ENCODE results near the gene SPATA2L.
A peak's percentile ranks its signal among the peaks of the same experiment; 100 is the strongest.
"Not testable (repeated sequence)": the region's sequence is repeated elsewhere in the genome, so short reads cannot be mapped to it uniquely, and the experiment has no call there.

SPATA2L gene

DNA sequence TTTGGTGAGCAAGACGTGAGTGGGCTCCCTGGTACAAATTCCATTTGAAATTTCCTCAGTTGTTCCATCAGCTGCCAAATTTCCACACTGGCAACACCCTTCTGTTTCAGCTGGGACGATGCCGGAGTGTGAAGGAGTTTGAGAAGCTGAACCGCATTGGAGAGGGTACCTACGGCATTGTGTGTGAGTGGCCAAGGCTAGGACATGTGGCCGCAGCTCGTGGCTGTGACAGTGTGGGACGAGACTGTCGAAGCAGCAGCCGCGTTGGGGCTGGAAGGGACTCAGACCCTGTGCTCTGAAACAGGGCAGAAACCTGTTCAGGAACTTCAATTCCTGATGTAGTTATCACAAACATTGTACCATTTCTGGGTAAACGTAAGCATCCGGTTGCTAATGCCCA, 12.4 kb downstream of the SPATA2L start:
- DNase-seq = no peak

DNA sequence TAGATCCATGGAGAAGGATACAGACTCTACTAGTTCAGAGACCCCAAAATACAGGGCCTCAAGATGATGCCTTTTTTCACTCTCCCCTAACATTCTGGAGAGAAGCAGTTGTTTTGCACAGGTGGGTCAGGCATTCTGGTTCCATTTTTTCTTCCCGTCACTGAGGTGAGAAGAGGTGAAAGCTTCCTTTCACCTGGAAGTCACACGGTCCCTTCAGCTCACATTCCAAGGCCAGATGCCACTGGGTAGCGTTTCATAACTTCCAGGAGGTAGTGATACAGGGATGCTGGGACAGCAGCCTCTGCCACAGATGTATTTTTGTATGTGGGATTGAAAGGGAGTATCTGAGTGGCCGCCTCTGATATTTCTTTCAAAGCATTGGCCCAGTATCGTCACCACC, 13.1 kb downstream of the SPATA2L start:
- DNase-seq = no peak

DNA sequence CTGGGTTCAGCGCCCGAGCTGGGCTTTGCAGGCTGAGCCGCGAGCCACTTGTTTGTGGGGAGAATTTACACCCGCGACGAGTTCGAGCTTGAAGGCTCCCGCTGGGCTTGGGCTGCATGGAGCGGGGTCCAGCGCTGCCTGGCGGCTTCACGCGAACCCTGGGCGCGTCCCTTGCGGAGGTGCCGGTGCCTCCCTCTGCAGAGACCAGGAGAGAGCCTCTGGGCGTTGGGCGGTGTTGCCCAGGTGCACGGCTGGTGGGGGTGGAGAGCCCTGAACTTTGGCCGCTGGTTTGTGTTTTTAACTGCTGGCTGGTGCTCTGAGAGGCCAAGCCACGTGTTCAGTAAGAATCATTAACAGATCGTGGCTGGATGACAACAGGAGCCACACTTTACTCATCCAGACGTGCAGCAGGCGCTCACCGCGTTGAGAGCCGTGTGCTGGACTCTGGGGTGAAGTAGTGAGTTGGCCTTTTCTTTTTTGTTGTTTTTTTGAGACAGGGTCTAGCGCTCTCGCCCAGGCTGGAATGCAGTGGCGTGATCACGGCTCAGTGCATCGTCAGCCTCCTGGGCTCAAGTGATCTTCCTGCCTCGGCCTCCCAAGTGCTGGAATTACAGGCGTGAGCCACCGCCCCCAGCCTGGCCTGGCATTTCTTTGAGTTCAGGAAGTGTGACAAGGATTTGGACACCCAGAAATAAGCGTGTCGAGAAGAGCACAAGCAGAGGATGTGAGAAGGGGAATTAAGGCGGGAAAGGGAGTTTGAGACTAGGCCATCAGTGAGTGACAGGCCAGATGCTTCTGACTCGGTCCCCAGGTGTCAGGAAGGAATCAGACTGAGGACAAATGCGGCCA, 14.2 kb downstream of the SPATA2L start:
- DNase-seq = no peak

DNA sequence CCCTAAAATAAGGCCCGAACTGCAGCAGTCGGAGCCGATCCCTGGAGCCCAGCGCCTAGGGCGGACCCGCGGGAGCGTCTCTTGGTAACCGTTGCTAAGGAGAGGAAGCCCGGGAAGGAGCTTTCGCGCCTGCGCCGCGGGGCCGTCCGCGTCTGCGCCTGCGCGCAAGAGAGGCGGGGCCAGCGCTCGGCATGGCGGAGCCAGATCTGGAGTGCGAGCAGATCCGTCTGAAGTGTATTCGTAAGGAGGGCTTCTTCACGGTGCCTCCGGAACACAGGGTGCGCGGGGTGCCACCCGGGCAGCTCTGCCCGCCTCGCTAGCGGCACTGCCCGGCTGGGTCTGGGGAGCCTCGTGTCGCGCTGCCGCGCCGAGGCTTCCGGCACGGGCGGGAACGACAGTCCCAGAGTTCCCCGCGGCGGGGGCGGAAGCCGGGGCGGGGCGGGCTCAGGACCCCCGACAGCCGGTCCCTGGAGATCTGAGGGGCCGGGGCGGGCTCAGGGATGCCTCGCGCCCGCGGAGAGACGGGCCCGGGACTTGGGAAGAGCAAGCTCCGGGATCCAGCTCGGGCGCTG, 14.9 kb downstream of the SPATA2L start, which contains the start of gene CDK10:
TSS of gene CDK10 (plus strand) at position 170 of the 572 bp plus-strand sequence. CDS start at position 192, 22 bp downstream.
- peak; percentile 89 for DNase-seq

DNA sequence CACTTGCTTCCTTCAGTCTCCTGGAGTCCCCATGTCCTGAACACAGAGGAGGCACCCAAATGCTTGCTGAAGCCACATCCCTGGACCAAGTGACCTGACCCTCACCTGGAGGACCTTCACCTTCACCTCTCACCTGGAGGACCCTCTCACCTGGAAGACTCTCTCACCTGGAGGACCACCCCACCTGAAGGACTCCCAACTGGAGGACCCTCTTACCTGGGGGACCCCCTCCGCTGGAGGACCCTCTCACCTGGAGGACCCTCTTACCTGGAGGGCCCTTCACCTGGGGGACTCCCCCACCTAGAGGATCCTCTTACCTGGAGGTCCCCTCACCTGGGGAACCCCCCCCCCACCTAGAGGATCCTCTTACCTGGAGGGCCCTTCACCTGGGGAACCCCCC, 15.6 kb downstream of the SPATA2L start:
- DNase-seq = no peak

DNA sequence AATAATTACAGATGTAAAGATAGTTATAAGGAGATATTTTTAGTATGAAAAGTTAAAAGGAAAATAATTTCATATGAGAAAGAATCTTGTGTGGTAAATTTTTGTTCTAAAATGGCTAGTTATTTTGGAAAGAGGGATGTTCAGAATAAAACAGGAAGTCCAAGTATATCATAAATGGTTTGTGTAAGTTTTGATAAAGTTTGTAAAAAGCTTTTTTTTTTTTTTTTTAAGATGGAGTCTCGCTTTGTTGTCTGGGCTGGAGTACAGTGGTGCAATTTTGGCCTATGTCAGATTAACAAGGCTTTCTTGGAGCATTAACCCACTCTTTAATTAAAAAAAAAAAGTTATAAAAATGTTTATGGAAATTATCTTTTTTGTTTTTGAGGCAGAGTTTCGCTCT, 23.2 kb downstream of the SPATA2L start:
- no peak for DNase-seq

DNA sequence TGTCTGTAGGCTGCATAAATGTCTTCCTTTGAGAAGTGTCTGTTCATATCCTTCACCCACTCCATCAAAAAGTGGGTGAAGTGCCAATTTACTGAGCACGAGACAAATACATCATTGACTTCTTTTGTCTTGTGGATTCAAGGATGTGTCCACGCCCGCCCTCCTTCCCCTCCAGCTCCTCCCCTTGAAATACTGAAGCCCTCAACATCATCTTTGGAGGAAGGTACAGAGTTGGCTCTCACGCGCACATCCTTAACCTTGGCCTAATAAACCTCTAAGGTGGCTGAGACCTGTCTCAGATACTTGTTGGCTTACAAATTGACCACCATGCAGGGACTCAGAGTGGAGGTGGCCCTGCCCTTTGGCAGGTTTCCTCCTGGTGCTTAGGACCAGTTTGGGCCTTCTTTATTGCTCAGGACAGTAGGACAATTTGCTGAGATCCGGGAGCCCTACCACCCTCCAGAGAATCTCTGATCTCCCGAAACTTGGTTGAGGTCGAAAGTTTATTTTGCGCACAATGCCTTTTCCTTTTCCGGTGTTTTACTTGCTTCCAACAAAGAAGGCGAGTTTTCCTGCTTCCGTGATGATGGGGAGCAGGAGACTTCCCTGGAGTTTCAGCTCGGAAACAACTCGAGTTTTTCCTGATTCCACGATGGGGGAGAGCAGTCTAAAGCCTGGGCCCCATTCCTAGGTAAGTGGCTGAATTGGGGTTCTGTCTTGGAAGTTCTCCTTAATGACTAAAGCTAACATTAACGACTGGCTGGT, 29.1 kb downstream of the SPATA2L start:
- DNase-seq = no peak

DNA sequence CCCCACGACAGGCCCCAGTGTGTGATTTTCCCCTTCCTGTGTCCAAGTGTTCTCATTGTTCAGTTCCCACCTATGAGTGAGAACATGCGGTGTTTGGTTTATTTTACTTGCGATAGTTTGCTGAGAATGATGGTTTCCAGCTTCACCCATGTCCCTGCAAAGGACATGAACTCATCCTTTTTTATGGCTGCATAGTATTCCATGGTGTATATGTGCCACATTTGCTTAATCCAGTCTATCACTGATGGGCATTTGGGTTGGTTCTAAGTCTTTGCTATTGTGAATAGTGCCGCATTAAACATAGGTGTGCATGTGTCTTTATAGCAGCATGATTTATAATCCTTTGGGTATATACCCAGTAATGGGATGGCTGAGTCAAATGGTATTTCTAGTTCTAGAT, 29.9 kb downstream of the SPATA2L start:
- not testable (repeated sequence) for DNase-seq

DNA sequence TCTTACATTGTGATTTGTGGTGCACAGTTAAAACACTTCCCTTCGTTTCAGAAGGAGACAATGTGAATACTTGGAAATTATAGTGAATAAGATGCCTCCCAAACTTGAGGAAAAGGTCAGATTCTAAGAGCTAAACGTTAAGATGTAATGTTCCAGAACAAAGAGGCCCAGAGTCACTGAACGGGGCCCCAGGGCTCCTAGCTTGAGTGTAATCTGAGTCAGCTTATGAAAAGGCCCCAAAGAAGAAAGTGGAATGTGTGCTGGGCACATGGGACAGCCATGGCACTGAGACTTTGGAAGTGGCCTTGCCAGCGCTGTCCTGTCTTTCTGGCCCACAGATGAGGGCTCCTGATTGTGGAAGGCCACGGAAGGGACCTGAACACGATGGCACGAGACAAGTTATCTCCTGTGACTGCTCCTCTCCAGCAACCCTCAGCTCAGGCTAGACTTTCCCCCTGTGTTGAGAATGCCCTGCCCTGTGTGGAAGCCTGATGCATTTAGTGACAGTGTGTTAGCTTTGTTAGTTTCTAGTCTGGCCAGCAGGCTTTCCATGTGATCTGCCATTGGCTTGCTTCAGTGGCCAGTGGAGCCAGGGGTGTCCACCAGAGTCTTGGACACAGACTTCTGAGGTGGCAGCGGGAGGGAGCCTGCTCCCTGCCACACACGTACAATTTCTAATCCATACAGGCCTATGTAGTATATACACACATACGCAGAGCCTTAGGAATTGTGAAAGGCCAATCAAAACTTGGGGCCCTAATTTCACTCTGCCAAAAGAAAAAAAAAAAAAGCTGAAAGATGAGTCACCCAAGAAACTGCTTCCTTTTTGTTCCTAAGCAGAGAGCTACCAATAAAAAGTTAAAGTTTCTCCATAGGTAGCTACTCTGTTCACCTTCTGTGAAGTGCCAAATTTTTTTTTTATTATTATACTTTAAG, 30.7 kb downstream of the SPATA2L start:
- DNase-seq = no peak

DNA sequence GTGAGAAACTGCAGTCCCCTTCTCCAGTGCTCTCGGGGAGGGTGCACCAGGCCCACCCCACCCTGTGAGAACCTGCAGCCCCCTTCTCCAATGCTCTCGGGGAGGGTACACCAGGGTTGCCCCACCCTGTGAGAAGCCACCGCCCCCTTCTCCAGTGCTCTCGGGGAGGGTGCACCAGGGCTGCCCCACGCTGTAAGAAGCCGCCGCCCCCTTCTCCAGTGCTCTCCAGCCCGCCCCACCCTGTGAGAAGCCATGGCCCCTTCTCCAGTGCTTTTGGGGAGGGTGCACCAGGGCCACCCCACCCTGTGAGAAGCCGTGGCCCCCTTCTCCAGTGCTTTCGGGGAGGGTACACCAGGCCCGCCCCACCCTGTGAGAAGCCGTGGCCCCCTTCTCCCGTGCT, 31.8 kb downstream of the SPATA2L start:
- DNase-seq = no peak

DNA sequence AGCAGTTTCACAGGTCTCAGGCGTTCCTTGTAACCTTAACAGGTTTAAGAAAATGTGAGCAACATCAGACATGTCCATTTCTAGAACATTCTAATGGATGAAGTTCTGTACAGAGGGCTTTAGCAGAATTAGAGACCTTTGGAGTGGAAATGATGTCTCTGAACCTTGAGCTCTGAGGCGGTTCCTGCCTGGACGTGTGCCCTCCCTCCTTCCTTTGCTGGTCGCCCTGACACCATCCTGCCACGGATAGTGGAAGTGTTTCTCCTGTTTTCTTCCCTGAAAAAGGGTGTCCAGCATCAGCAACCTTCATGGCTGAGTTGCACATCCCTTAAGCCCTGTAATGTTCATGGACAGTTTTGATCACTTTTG, 32.7 kb downstream of the SPATA2L start:
- no peak for DNase-seq

DNA sequence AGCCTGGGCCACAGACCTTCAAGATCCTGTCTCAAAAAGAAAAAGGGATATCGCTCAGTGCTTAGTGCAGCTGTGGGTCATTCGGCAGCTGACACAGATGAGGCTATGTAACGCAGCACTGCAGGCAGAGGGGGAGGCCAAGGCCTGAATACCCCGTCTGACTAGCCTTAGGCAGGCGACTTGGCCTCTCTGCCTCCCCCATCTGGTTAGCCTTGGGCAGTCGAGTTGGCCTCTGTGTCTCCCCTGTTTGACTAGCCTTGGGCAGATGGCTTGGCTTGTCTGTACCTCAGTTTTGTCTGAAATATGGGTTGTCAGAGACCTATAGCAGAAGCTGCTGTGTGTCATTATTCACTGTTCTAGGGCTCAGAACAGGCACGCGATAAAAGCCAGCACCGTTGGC, 33.9 kb downstream of the SPATA2L start:
- no peak for DNase-seq

DNA sequence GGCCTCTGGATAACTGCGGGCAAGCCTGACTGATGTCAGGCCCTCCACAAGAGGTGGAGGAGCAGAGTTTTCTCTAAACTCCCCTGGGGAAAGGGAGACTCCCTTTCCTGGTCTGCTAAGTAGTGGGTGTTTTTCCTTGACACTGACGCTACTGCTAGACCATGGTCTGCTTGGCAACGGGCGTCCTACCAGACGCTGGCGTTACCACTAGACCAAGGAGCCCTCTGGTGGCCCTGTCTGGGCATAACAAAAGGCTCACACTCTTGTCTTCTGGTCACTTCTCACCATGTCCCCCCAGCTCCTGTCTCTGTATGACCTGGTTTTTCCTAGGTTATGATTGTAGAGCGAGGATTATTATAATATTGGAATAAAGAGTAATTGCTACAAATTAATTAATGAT, 34.5 kb downstream of the SPATA2L start:
- not testable (repeated sequence) for DNase-seq

DNA sequence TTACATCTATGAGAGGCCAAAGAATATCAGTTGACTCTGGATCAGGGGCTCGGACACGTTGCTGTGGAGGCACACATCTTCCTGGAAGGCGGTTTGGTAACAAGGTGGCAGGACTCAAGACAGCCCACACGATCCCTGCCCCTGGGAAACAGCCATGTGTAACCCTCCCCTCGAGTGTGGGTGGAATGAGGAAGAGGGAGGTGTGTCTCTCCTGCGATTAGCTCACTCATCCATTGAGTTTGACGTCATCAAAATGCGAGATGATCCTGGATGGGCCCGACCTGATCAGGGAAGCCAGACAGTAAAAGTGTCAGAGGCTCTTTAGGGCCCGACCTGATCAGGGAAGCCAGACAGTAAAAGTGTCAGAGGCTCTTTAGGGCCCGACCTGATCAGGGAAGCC, 37.3 kb downstream of the SPATA2L start:
- not testable (repeated sequence) for DNase-seq

DNA sequence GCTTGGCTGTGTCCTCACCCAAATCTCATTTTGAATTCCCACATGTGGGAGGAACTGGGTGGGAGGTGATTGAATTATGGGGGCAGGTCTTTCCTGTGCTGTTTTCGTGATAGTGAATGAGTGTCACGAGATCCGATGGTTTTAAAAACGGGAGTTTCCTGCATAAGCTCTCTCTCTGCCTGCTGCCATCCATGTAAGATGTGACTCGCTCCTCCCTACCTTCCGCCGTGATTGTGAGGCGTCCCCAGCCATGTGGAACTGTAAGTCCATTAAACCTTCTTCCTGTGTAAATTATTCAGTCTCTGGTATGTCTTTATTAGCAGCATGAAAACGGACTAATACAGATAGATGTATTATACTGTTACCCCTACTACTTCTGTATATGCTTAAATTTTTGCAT, 40.3 kb downstream of the SPATA2L start:
- DNase-seq = no peak

DNA sequence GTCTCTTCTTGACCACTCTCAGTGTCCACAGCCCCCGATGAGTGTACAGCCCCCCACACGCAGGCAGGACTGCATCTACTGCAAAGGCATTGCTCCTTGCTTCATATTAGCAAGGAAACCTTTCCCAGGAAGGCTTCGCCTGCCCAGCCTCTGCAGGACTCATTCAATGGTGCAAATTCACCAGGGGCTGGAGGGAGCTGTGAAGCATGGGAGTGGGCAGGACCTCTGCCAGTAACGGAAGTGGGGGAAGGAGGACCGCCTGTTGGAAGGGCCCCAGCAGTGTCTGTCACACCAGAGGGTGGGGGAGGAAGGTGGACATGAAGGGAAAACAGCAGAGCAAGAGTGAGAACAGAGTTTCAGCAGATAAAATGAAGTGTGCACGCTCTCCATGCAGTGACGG, 41.4 kb downstream of the SPATA2L start:
- DNase-seq = no peak

DNA sequence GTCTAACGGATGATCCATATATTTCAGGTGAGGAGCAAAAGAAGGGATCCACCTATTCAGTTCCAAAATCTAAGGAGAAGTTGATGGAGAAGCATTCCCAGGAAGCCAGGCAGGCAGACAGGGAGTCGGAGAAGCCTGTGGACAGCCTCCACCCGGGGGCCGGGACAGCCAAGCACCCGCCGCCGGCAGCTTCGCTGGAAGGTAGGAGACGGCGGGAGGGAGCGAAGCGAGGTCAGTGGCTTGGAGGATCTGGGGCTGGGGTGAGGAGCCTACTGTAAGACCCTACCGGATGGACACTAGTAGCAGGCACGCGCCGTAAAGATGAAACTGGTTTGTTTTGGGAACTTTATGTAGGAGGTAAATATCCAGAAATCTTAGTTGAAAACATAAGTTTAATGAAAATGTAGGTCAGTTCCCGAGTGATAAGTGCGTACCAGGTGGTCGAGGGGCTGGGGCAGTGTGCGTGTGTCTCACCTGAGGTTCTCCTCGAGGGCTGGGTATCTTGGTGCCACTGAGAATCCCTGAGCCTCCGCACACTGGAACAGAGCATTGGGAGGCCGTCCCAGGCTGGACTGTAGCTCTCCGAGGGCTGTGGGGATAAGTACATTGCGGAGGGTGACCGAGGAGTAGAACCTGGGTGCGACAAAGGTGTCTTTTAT, 43.2 kb downstream of the SPATA2L start:
- DNase-seq = no peak

DNA sequence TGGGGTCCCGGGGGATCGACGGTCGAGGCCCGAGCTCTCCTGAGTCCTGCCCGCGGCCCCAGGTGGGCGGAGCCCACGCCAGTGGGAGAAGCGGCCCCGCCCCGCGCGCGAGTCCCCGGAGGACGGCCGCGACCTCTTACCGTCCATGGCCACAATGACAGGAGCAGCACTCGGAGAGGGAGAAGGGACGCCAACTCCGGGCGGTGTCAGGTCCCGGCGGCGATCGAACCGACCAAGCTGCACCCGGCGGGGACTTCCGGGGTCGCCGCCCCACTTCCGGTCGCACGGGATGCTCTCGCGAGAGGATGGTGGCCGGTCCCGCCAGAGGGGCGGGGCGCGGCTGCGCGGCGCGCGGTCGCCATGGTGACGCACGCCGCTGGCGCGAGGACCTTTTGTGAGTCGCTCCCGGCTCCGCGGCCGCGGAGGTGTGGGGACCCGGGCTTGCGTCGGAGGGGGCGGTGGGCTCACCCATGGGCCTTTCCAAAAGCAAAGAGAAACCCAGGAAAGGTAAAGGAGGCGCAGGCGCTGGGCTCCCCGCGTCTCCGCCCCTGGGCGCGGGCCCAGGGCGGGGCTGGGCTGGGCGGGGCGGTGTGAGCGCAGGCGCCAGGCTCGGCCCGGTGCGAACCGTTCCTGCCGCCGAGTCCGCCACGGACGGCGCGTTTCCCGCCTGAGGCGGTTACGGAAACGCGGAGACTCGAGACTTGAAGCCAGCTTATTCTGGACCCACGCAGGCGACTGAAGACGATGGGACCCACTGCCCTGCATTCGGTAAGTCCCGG, 43.9 kb downstream of the SPATA2L start, which contains the start of the genes CHMP1A and SPATA33:
TSS of gene CHMP1A (minus strand) at position 267 of the 779 bp plus-strand sequence. CDS start at position 147, 120 bp downstream.
TSS of gene SPATA33 (plus strand) at position 395 of the 779 bp plus-strand sequence. CDS start at position 471, 76 bp downstream.
- DNase-seq = peak; percentile 90

DNA sequence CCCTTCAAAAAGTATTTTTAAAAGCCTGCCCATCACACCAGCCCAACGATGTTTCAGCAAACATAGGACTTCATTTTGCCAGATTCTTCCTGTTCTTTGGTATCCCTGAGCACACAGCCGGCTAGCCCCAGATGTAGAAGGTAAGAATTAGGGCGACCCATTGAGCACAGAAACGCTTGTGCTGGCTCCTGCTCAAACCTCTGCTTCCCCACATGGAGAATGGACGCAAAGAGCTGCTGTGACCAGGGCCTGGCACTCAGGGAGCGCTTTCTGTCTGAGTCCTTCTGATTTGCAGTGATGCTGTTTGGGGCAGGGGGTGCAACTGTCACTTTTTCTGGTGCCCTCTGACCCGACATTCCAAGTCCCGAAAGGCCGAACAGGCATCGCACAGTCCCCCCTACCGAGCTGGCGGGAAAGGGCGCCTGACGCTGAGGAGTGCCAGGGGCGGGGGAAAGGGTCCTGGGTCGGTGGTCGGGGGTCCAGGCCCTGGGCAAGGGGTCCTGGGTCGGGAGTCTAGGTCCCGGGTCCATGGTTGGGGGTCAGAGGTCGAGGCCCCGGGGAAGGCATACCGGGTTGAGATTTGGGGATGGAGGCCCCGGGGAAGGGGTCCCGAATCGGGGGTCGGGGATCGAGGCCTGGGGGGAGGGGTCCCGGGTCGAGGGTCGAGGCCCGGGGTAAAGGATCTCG, 44.9 kb downstream of the SPATA2L start:
- no peak for DNase-seq

DNA sequence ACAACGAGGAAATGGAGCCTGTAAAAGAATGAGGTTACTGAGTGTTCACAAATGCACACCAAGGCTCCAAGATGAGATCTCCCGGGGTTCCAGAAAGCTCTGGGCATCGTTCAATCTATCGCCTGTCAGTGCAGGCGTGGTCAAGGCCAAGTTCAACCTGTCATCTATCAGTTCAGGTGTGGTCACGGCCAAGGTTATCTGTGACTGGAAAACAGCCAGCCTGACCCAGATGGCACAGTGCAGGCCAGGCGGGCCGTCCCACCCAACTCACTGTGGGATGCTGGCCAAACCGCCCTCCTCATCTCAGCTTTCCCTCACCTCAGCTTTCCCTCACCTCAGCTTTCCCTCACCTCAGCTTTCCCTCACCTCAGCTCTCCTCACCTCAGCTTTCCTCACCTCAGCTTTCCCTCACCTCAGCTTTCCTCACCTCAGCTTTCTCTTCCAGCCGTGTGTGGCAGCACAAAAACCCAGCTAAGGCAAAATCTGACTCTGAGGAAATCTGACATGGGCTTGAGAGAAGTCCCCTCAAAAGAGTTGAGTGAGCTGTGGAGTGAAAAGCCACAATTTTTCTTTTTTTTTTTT, 46.4 kb downstream of the SPATA2L start:
- DNase-seq = no peak

Measured in activated T-cell treated with anti-CD3 and anti-CD28 coated beads for 4 hours (primary cell).